ENCODE results near the gene TRIM8. TPM values are rescaled to one million over a fixed set of nuclear protein-coding genes. Genes with fewer than 3 reads are reported as not detected.
A peak's percentile ranks its signal among the peaks of the same experiment; 100 is the strongest.

The TRIM8 gene
- total and polyA plus RNA-seq, 2 of the 8 experiments (the other 6 are each of a cell fraction or from before 2014, with no cell fraction given): 24.9 to 38.8 TPM

- 45% methylated on average over 7 of the region's 7 CpGs; no CpG with 5 or more reads in 1 of the 2 experiments for WGBS, 2 experiments (ENCODE audit: extremely low coverage in 1 of 2, insufficient coverage in 1 of 2, insufficient read length in 1 of 2, insufficient replicate concordance in 2 of 2, low coverage in 1 of 2, low lambda C conversion rate in 2 of 2, missing lambda C conversion rate in 1 of 2)
- H3K27me3 ChIP-seq (replicated peaks in 1 of 4; ENCODE audit: control insufficient read depth in 3 of 4, extremely low read depth in 1 of 4, insufficient read depth in 3 of 4, low read length in 3 of 4): no peaks in the 10 kb centered on the region
- H2BK20ac ChIP-seq (ENCODE audit: low read length): no peak overlapping the region
- H3K36me3 ChIP-seq (ENCODE audit: control insufficient read depth in 2 of 4, insufficient read depth in 4 of 4, low read length in 3 of 4): no peaks in the 10 kb centered on the region
- H2AFZ ChIP-seq (ENCODE audit: low read length): no peak overlapping the region
- CTCF ChIA-PET (ENCODE audit: partially characterized antibody): interaction anchor here (1.1 to 1.2 kb wide), 2 partner anchors 9 to 26 kb away, joined by 3 to 4 read pairs; no protein-coding TSS in a partner anchor
- H2BK5ac ChIP-seq (ENCODE audit: low read depth, low read length): no peak overlapping the region
- no peak overlapping the region for H4K91ac ChIP-seq (replicated peaks; ENCODE audit: insufficient read length, low read length)
- POLR2A ChIA-PET (ENCODE audit: partially characterized antibody): interaction anchor here (0.9 to 5.6 kb wide), 6 partner anchors 9 to 73 kb away, joined by 3 to 51 read pairs (median 8); partner anchors contain the start of genes ARL3 and SFXN2
- H3K14ac ChIP-seq (ENCODE audit: insufficient read length): no peak overlapping the region
- H3K4me3 ChIP-seq (ENCODE audit: extremely low read depth in 1 of 4, insufficient read depth in 2 of 4, low read depth in 3 of 4, low read length in 4 of 4): peak overlapping the region; percentile 40 to 81 (median 63)
- no peak overlapping the region for H3K23ac ChIP-seq (ENCODE audit: insufficient read length)
- no peak overlapping the region for H3K18ac ChIP-seq (ENCODE audit: extremely low read depth, low read length)
- H3K4me2 ChIP-seq (ENCODE audit: insufficient read depth in 1 of 2, low read depth in 2 of 2, low read length in 2 of 2): peak overlapping the region; percentile 70 to 81
- peaks cover 4% of the 10 kb centered on the region in 2 experiments for H4K20me1 ChIP-seq (replicated peaks in 1 of 2; ENCODE audit: control insufficient read depth in 1 of 2, insufficient read depth in 2 of 2, low read length in 2 of 2)
- no peak overlapping the region for H4K5ac ChIP-seq (ENCODE audit: insufficient read length, low read depth, low read length)
- H2BK120ac ChIP-seq (replicated peaks; ENCODE audit: low read depth, low read length): no peak overlapping the region
- no peak overlapping the region for H3K27ac ChIP-seq (ENCODE audit: low read depth, low read length)
- no peak for DNase-seq (ENCODE audit: low read depth in 1 of 2, low spot score in 2 of 2)
- H3K23me2 ChIP-seq (ENCODE audit: low read depth, low read length): peaks cover 27% of the 10 kb centered on the region; the same call in 1 of the 2 replicates
- H3K56ac ChIP-seq (replicated peaks; ENCODE audit: insufficient read length, low read depth, low read length): no peak overlapping the region
- no peak overlapping the region for H3K4ac ChIP-seq (replicated peaks; ENCODE audit: insufficient read length, low read depth, low read length)
- H3K9me3 ChIP-seq (ENCODE audit: insufficient read depth in 2 of 2, low read depth in 1 of 2, low read length in 1 of 2): no peaks in the 10 kb centered on the region
- peaks cover 2% of the 10 kb centered on the region; the same call in 1 of the 2 replicates for H3K79me1 ChIP-seq (ENCODE audit: low read depth, low read length)
- FAIRE-seq: no peak
- peak overlapping the region; percentile 25; the same call in 1 of the 2 replicates for H2BK15ac ChIP-seq (ENCODE audit: low read length)
- H3K4me1 ChIP-seq (replicated peaks in 1 of 4; ENCODE audit: control insufficient read depth in 3 of 4, insufficient read depth in 4 of 4, low read length in 3 of 4): peaks cover under 1 to 9% (median 7%) of the 10 kb centered on the region in 4 experiments; a peak in 6 of 7 replicates
- no peak for TF ChIP-seq RXRA (IDR thresholded peaks at IDR 0.05; ENCODE audit: insufficient read depth, low read depth, low read length)
- no peak for TF ChIP-seq JUND (IDR thresholded peaks at IDR 0.05; ENCODE audit: low read length)
- peaks cover 0 to 15% of the 10 kb centered on the region in 2 experiments; a peak in 2 of 4 replicates for H3K79me2 ChIP-seq (ENCODE audit: control insufficient read depth in 1 of 2, insufficient read depth in 2 of 2, low read length in 2 of 2)
- H4K8ac ChIP-seq (ENCODE audit: extremely low read depth, insufficient read depth, low read length): no peak overlapping the region
- no peak overlapping the region for H2AK5ac ChIP-seq (ENCODE audit: low read depth, low read length)
- H2BK12ac ChIP-seq (ENCODE audit: low read depth, low read length): no peak overlapping the region
- no peak overlapping the region; a peak in 2 of 7 replicates for H3K9ac ChIP-seq (replicated peaks in 1 of 4; ENCODE audit: extremely low read depth in 1 of 4, low read depth in 3 of 4, low read length in 3 of 4)
These were observed 2.9 kb upstream of the TRIM8 start for GRCh38 chr10:102641402-102641801.
